Fibroblast of lung (primary cell): ENCODE results near the gene CDK13.

ENCODE experiments used
- EZH2 ChIP-seq: IDR thresholded peaks from 2 replicates; pipeline ENCODE4 v1.5.1; 2012; ENCODE audit warnings: low read length, control low read depth, mild to moderate bottlenecking; ENCODE audit errors: missing control alignments
- TF ChIP-seq, protein P1 (sequence below), 2 donors: IDR thresholded peaks in 1 of 2; conservative IDR thresholded peaks in 1 of 2; 1 replicate in 1 of 2; 2 replicates in 1 of 2; pipeline ENCODE4 v1.5.1; 2011 to 2012; ENCODE audit warnings: low read length in 2 of 2, control low read depth in 1 of 2, inconsistent platforms in 1 of 2, low read depth in 1 of 2, mild to moderate bottlenecking in 1 of 2

DNA sequence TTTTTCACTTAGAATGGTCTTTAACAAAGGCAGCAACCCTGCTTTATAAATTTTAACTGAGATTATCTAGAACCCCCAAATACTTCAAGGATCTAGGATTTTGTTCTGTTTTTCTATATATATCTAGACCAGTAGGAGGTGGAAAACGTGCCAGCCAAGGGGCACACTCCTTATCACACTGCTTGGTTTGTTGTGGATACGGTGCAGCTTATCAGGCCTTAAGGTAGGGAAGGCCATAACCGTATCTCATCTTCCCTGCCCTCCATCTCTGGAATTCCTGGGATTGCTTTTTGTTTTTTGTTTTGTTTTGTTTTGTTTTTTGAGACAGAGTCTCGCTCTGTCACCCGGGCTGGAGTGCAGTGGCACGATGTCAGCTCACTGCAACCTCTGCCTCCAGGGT is 109.0 kb downstream of the CDK13 start:
- TF ChIP-seq, protein P1, sequence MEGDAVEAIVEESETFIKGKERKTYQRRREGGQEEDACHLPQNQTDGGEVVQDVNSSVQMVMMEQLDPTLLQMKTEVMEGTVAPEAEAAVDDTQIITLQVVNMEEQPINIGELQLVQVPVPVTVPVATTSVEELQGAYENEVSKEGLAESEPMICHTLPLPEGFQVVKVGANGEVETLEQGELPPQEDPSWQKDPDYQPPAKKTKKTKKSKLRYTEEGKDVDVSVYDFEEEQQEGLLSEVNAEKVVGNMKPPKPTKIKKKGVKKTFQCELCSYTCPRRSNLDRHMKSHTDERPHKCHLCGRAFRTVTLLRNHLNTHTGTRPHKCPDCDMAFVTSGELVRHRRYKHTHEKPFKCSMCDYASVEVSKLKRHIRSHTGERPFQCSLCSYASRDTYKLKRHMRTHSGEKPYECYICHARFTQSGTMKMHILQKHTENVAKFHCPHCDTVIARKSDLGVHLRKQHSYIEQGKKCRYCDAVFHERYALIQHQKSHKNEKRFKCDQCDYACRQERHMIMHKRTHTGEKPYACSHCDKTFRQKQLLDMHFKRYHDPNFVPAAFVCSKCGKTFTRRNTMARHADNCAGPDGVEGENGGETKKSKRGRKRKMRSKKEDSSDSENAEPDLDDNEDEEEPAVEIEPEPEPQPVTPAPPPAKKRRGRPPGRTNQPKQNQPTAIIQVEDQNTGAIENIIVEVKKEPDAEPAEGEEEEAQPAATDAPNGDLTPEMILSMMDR (conservative IDR thresholded peaks at IDR 0.05 in 1 of 2, IDR thresholded peaks at IDR 0.05 in 1 of 2; ENCODE audit: low read depth in 1 of 2, low read length in 2 of 2) = no peak
- no peak for TF ChIP-seq EZH2
